Fibroblast of peridontal ligament (primary cell): ENCODE data around the gene ASIC3.
"Not testable (repeated sequence)": the region's sequence is repeated elsewhere in the genome, so short reads cannot be mapped to it uniquely, and the experiment has no call there.

Experiments used
- DNase-seq: peaks from one replicate; pipeline ENCODE4 v3.0.0-alpha.2; 2010; ENCODE audit errors: extremely low read depth

Gene ASIC3

DNA sequence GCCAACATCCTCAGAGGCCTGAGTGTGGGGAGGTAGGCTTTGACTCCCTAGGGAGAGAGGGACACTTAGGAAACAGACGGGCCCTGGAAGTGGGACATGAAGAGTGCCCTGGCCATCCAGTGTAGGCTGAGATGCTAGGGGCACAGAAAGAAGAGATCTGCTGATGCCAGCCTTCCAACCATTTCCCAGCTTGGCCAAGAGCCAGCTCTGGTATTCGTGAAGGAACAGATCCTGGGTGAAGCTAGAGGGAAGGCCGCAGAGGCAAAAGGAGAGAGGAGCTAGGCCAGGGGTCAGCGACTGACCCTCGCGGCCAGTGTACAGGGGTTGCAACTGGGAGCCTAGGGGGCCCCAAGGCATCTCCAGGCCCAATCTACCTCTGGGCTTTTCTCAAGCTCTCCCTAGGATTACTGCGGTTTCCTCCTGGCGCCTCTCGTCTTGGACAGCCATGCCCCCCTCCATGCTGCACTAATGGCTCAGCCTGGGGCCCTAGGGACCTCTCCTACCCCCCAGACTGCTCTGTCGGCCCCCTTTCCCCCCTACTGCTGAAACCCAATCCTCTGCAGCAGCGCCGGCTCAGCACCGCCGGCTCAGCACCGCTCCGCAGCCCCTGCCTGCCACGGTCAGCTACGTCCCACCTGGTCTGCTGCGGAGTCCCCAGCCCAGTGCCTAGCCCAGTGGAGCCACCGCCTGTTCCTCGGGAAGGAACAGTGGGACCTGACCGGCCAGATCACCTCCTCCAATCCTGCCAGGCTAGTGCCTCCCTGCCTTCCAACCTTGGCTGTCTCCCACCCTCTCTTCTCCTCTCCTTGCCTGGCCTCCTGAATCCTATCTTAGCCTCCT is at the start of gene ASIC3:
ASIC3 (plus strand) TSS at position 556 of the 840 bp plus-strand sequence. CDS start 355 bp downstream, outside the sequence.
- no peak for DNase-seq

DNA sequence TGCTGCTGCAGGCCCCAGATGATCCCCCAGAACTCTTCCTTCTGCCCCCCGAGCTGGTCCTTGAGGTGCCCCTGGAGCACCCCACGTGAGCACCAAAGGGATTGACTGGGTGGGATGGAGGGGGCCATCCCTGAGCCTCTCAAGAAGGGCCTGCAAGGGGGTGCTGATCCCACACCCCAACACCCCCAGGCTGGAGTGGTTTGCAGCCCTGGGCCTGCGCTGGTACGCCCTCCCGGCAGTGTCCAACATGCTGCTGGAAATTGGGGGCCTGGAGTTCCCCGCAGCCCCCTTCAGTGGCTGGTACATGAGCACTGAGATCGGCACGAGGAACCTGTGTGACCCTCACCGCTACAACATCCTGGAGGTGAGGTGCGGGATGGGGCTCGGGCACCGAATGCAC is 49.3 kb upstream of the ASIC3 start:
- DNase-seq = no peak

DNA sequence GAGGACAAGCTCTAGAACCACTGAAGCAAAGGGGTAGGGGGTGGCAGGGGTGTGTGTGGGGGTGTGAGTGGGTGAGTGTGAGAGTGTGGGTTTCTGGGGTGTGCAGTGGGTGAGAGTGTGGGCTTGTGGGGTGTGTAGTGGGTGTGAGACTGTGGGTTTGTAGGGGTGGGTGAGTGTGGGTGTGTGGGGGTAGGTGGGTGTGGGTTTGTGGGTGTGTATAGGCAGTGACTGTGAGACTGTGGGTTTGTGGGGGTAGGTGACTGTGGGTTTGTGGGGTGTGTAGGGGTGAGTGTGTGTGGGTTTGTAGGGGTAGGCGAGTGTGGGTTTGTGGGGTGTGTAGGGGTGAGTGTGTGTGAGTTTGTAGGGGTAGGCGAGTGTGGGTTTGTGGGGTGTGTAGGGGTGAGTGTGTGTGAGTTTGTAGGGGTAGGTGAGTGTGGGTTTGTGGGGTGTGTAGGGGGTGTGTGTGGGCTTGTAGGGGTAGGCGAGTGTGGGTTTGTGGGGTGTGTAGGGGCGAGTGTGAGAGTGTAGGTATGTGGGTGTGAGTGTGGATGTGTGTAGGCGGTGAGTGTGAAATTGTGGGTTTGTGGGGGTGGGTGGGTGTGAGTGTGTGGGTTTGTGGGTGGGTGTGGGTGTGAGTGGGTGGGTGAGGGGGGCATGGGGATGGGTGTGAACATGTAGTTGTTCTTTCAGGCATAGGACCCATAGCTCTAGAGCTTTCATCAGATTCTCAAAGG is 48.7 kb upstream of the ASIC3 start:
- DNase-seq = no peak

DNA sequence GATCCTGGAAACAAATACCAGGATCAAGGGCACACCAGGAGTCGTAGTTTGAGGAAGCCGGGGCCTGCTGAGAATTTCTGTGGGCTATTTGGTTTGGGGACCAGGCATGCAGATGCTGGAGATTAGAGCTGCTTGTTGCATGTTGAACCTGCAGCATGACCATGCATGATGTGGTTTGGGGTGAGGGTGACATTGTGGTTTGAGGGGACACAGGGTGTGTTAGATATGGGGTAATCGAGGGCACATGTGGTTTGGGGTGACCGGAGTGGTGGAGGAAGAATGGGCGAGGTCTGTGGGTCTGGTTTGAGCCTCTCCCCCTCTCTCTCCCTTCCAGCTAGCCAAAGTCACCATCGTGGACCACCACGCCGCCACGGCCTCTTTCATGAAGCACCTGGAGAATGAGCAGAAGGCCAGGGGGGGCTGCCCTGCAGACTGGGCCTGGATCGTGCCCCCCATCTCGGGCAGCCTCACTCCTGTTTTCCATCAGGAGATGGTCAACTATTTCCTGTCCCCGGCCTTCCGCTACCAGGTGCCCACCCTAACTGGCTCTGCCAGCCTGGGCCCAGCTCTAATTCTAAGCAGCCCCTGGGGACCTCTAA is 47.3 kb upstream of the ASIC3 start:
- DNase-seq = no peak

DNA sequence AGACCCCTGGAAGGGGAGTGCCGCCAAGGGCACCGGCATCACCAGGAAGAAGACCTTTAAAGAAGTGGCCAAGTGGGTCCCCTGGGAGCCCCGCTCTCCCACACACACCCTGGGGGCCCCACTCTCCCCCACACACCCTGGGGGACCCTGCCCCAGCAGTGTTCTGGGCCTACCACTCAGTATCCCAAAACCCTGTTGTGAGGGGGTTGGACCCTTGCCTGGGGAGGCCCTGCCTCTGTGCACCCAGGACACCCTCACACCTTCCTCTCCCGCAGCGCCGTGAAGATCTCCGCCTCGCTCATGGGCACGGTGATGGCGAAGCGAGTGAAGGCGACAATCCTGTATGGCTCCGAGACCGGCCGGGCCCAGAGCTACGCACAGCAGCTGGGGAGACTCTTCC is 46.8 kb upstream of the ASIC3 start:
- DNase-seq = no peak

DNA sequence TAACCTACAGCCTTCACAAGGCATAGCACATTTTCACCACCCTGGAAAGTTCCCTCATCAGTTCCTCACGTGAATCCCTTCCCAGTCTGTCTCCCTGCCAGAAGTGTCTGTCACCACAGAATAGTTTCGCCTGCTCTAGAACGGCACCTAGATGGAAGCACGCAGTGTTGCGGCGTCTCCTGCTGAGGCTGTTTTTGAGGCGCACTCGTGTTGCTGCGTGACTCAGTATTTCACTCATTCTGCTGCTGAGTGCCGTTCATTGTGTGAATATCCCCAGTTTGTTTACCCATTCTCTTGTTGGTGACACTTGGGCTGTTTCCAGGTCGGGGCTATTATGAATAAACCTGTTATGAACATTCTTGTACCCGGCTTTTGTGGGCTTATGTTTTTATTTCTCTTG is 44.8 kb upstream of the ASIC3 start:
- DNase-seq = no peak

DNA sequence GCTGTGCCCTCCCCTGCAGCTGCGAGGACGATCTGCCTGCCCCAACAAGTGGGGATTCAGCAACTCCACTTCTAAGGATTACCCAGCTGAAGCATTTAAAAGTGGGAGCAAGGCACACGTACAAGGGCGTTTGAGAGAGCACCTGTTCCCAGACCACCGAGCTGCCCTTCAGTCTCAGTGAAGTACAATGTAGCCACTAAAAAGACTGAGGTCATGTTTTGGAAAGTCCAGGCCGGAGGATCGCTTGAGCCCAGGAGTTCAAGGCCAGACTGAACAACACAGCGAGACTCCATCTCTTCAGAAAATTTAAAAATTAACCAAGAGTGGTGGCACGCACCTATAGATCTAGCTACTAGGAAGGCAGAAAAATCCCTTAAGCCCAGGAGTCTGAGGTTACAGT is 42.8 kb upstream of the ASIC3 start:
- no peak for DNase-seq

DNA sequence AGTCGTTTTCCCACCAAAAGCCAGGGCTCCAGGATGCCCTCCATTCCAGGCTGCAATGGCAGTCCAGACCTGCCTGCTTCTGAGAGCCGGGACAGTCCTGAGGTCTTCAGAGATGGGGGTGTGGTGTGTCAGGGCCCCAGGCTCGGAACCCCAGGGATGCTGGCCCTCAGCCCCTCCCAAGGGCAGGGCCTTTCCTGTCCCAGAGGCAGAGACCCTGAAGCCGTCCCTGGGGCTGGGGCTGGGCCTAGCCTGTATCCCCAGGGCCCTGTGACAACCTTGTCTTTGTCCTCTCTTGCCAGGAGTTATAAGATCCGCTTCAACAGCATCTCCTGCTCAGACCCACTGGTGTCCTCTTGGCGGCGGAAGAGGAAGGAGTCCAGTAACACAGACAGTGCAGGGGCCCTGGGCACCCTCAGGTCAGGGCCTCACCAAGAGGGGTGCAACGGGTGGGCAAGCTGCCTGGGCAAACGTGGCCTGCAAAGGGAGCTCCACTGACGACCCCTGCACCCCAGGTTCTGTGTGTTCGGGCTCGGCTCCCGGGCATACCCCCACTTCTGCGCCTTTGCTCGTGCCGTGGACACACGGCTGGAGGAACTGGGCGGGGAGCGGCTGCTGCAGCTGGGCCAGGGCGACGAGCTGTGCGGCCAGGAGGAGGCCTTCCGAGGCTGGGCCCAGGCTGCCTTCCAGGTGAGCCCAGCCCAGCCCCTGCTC is 41.6 kb upstream of the ASIC3 start:
- no peak for DNase-seq

DNA sequence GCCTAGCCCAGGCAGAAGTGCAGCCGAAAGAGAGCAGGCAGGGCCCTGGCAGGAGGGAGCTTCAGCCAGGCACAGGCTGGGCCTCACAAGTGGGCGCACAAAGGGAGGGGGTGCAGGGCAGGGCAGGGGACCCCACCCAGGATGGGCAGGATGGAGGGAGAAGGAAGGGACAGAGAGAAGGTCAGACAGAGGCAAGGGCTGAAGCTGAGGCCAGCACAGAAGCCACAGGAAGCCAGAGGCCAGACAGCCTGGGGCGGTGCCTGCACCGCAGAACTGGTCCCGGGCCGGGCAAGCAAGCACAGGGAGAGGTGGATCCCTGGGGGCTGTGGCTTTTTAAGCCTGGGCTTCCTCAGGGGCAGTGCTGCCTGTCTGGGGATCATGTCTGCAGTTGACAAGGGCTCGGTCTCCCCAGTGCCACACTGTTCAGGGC is 40.8 kb upstream of the ASIC3 start:
- DNase-seq = no peak

DNA sequence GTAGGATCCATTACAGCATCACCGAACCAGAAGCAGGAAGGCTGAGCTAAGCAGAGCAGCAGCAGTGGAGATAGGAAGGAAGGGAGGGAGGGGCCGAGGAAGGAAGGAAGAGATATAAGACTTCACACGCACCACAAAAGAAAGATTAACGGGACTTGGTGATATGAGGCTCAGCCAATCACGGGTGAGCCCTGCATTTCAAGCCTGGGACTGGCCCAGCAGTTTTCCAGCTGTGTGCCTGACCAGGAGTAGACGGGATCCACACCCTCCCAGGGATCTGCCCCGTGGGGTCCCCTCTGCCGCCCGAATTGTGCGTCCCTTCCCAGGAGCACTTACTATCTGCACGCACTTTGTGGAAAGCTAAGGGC is 40.2 kb upstream of the ASIC3 start:
- no peak for DNase-seq

DNA sequence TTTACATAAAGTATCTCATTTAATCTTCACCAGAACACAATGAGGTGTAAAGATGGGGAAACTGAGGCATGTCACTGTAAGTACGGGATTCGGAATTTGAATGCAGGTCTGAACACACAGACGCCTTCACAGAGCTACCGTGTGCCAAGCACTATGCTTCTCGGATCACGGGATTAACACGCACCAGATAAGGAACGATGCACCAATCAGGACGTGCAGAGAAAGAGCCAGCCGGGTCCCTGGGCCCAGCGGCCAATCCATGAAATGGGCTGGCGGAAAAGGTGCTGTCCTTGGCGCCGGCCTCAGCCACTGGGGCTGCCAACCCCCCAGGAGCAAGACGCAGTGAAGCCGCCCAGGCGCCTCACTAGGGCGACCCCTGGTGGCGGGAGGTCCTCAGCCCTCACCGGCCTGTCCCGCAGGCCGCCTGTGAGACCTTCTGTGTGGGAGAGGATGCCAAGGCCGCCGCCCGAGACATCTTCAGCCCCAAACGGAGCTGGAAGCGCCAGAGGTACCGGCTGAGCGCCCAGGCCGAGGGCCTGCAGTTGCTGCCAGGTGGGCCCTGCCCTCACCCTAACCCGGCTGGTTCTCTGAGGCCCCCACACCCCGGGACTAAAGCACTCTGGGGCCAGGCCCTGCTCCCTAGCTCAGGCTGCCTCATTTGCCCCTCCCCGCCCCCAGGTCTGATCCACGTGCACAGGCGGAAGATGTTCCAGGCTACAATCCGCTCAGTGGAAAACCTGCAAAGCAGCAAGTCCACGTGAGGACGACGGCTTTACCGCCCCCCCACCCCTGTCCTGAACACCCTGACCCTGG is 39.6 kb upstream of the ASIC3 start:
- peak; percentile 14 for DNase-seq

DNA sequence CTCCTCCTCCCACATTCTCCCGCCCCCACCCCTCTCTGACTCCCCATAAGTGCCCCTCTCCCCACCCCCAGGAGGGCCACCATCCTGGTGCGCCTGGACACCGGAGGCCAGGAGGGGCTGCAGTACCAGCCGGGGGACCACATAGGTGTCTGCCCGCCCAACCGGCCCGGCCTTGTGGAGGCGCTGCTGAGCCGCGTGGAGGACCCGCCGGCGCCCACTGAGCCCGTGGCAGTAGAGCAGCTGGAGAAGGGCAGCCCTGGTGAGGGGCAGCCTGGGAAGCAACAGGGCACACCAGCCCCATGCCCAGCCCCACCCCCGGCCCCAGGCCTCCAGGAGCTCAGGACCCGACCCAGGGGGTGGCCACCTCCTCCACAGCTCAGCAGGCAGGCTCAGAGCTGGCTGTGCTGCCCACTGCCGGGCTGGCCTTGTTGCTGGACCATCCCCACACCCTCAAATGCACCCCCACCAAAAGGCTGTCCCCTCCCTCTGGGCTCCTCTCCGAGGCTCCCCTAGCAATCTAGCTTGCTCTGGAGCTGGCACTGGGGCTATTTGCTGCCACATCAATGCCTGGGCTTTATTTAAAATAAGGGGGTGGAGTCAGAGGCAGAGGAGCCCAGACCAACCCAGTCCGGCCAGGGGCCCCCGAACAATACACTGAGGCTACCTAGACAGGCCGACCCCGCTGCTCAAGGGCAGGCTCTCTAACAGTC is 38.8 kb upstream of the ASIC3 start:
- no peak for DNase-seq

DNA sequence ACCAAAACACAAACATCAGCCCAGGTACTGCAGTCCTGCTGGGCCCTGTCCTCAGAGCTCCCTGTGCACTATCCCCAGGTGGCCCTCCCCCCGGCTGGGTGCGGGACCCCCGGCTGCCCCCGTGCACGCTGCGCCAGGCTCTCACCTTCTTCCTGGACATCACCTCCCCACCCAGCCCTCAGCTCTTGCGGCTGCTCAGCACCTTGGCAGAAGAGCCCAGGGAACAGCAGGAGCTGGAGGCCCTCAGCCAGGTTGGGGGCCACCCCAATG is 38.4 kb upstream of the ASIC3 start:
- DNase-seq = no peak

DNA sequence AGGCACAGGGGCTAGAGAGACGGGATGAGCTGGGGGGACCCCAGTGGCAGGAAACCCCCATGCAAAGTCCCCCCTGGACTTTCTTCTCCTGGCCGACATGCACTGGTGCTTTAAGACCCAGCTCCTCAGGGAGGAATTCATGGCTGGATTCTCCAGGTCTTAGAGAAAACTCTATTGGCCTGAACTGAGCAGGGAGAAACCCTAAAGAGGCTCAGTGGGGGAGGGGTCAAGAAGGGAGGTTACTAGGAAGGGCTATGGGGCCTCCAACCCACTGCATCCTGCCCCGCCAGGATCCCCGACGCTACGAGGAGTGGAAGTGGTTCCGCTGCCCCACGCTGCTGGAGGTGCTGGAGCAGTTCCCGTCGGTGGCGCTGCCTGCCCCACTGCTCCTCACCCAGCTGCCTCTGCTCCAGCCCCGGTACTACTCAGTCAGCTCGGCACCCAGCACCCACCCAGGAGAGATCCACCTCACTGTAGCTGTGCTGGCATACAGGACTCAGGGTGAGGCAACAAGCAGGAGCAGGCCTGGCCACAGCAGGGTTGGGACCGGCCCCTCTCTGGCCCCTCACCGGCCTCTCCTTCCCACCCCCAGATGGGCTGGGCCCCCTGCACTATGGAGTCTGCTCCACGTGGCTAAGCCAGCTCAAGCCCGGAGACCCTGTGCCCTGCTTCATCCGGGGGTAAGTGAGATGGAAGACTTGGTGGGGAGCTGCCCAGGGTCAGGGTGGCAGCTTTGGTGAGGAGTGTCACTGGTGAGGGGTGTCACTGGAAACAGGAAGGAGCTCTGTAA is 37.8 kb upstream of the ASIC3 start:
- peak; percentile 8 for DNase-seq

DNA sequence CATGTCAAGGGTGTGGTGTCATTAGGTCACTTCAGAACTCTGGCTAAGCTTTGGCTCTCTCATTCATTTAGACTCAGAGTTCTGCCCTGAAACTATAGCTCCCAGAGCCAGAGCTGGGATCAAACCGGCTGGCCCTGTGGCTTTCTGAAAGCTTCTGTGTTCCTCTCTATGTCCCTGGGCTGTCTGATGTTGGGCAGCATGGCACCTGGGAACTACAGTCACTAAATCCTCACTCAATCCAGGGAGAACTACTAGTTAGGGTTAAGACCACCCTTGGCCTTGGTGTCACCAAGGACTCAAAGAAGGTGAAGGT is 37.3 kb upstream of the ASIC3 start:
- no peak for DNase-seq

DNA sequence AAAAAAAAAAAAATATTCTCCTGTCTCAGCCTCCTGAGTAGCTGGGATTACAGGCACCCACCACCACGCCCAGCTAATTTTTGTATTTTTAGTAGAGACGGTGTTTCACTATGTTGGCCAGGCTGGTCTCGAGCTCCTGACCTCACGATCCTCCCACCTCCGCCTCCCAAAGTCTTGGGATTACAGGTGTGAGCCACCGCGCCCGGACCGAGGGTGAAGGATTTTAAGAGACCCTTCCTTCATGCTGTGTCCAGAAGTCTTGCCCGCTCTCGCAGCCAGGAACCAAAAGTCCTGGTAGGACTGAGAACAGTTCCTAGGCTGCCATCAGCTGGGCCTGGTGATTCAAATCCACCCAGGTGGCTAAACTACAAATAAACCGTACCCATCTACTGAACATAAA is 36.7 kb upstream of the ASIC3 start:
- not testable (repeated sequence) for DNase-seq

DNA sequence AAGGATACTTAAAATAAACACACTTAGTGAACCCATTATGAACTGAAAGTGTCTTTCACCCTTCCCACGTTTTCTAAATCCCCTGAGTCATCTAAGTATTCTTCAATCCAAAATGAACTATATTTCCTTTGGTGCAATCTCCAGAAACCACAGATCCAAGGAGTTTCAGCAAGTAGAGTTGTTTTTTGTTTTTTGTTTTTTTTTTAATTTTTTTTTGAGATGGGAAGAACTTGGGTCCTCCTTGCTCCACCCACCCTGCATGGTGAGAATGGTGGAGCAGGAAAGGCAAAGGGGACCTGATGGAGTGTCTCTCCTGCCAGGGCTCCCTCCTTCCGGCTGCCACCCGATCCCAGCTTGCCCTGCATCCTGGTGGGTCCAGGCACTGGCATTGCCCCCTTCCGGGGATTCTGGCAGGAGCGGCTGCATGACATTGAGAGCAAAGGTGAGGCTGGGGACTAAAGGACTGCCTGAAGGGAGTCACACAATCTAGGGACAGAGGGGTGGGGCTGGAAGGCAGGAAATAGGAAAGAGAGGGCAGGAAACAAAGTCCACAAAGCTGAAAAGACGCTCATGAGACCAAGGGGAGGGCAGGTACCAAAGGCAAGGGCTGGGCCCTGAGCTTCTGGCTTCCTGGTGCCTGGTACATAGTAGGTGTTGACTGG is 36.2 kb upstream of the ASIC3 start:
- DNase-seq = peak; percentile 5

DNA sequence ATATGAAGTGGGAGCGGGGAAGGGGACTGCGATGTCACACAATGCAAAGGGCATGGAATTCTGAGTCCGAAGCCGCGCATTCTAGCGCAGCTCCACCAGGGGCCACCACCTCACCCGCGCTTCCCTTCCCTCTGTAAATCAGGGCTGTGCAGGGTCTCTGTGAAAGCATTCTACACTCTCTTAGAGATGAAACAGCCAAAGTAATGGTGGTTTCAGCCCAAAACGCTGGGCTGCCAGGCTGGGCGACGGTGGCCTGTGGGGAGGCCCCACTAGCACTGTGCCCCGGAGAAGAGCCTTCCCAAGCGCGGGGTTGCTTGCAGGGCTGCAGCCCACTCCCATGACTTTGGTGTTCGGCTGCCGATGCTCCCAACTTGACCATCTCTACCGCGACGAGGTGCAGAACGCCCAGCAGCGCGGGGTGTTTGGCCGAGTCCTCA is 35.4 kb upstream of the ASIC3 start:
- DNase-seq = peak; percentile 21

DNA sequence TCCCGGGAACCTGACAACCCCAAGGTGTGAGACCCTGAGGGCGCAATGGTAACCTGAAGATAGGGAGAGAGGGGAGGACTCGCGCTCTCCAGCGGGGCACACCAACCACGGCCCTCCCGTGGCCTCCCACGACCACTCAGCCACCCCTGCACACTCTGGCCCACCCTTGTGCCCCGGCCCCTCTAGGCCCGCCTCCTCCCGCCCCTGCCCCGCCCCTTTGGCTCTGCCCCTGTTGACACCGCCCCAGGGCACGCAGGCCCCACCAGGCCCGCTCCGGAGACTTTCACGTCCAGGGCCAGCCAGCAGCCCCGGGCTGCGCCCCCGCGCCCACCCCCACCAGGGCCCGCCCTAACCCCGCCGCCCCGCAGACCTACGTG is 35.0 kb upstream of the ASIC3 start:
- no peak for DNase-seq
